Loucy (cell line): ENCODE measurements around the gene PPME1.
"Not testable (repeated sequence)": the region's sequence is repeated elsewhere in the genome, so short reads cannot be mapped to it uniquely, and the experiment has no call there.

Experiments used
- H2AFZ ChIP-seq: fragments of 200-600 bp; sonication (generic); 2 replicates; pipeline ENCODE4 v1.6.0; 2016; ENCODE audit warnings: antibody characterized with exemption, mild to moderate bottlenecking, low read length, moderate library complexity
- H3F3A ChIP-seq: fragments of 200-600 bp; 2 replicates; pipeline ENCODE4 v1.6.0; 2016; ENCODE audit warnings: antibody characterized with exemption, low read depth, mild to moderate bottlenecking
- H3K27me3 ChIP-seq: fragments of 200-600 bp; sonication (generic); 2 replicates; pipeline ENCODE4 v1.6.1; 2014; ENCODE audit warnings: low read length, mild to moderate bottlenecking; ENCODE audit not compliant: insufficient read depth, poor library complexity, severe bottlenecking
- H3K36me3 ChIP-seq: fragments of 200-600 bp; sonication (generic); 2 replicates; pipeline ENCODE4 v1.6.1; 2016; ENCODE audit warnings: low read length; ENCODE audit not compliant: insufficient read depth
- H3K4me1 ChIP-seq: fragments of 200-600 bp; sonication (generic); 2 replicates; pipeline ENCODE4 v1.5.1; 2014; ENCODE audit warnings: low read length, mild to moderate bottlenecking; ENCODE audit not compliant: insufficient read depth, poor library complexity, severe bottlenecking
- H3K4me2 ChIP-seq: fragments of 200-600 bp; sonication (generic); 2 replicates; pipeline ENCODE4 v1.6.0; 2014; ENCODE audit warnings: antibody characterized with exemption, low read length, low read depth, mild to moderate bottlenecking; ENCODE audit not compliant: poor library complexity, severe bottlenecking
- H3K4me3 ChIP-seq: fragments of 200-600 bp; sonication (generic); 2 replicates; pipeline ENCODE4 v1.5.1; 2014; ENCODE audit warnings: low read length, mild to moderate bottlenecking, mixed read lengths; ENCODE audit not compliant: poor library complexity, severe bottlenecking
- H3K79me2 ChIP-seq: fragments of 200-600 bp; sonication (generic); 2 replicates; pipeline ENCODE4 v1.6.1; 2014; ENCODE audit warnings: low read length; ENCODE audit not compliant: insufficient read depth
- H3K9ac ChIP-seq: fragments of 200-600 bp; sonication (generic); 2 replicates; pipeline ENCODE4 v1.6.0; 2014; ENCODE audit warnings: mild to moderate bottlenecking, low read depth, low read length, moderate library complexity; ENCODE audit not compliant: poor library complexity, severe bottlenecking
- H3K9me2 ChIP-seq: fragments of 200-600 bp; sonication (generic); replicated peaks from 2 replicates; pipeline ENCODE4 v1.6.1; 2016; ENCODE audit warnings: low read depth, low read length, mixed read lengths
- H3K9me3 ChIP-seq: fragments of 200-600 bp; sonication (generic); 2 replicates; pipeline ENCODE4 v1.6.1; 2014; ENCODE audit warnings: mild to moderate bottlenecking, antibody characterized with exemption, low read length, low read depth; ENCODE audit not compliant: insufficient read depth
- H4K20me1 ChIP-seq: fragments of 200-600 bp; sonication (generic); 2 replicates; pipeline ENCODE4 v1.6.0; 2014; ENCODE audit warnings: antibody characterized with exemption, low read length, mild to moderate bottlenecking; ENCODE audit not compliant: insufficient read depth, poor library complexity, severe bottlenecking
- EZH2phosphoT487 ChIP-seq: fragments of 200-600 bp; IDR thresholded peaks from 2 replicates; pipeline ENCODE4 v1.6.1; 2018; ENCODE audit warnings: antibody characterized with exemption, mild to moderate bottlenecking, moderate library complexity, borderline replicate concordance
- TF ChIP-seq, protein P1 (sequence below): fragments of 200-600 bp; sonication (generic); conservative IDR thresholded peaks from 2 replicates; pipeline ENCODE4 v1.5.1; 2014; ENCODE audit warnings: mild to moderate bottlenecking, antibody characterized with exemption, low read length

Gene PPME1, protein sequence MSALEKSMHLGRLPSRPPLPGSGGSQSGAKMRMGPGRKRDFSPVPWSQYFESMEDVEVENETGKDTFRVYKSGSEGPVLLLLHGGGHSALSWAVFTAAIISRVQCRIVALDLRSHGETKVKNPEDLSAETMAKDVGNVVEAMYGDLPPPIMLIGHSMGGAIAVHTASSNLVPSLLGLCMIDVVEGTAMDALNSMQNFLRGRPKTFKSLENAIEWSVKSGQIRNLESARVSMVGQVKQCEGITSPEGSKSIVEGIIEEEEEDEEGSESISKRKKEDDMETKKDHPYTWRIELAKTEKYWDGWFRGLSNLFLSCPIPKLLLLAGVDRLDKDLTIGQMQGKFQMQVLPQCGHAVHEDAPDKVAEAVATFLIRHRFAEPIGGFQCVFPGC

DNA sequence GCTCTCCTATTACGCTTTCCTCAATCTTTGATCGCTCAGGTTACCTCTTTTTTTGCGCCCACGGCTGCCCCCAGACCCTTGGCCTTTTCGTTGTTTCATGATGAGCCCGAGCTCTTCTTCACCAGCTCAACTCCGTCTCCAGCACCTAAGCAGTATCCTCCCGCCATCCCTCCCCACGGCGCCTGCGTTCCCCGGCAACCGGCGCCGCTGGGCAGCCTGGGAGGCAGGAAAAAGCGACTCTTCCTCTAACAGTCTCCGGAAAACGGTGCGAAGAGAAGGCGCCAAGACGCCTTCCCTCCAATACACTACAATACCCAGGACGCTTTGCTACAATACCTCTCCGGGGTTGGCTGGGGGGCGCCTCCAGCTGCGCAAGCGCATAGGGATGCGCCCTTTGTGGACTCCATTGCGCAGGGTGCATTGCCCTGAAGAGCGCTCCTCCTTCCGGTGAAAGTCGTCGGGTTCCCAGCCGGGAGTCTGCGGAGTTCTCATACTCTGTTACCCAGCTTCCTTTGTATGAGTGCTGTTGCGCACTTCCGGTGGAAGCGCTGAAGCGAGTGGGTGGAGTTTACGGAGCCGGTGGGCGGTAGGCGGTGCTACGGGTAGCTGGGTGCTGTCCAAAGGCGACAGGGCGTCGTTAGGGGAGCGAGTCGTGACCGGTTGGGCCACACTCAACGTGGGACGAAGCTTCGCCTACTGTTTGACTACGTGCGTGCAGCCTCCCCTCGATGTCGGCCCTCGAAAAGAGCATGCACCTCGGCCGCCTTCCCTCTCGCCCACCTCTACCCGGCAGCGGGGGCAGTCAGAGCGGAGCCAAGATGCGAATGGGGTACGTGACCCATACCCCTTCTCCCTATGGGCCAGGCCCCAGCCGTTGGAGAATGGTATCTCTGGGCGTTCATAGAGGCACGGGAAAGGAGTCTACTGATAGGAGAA, at the start of gene PPME1, which contains the start of gene C2CD3:
TSS of gene PPME1 (plus strand) at position 596 of the 936 bp plus-strand sequence. CDS start at position 729, 133 bp downstream.
TSS of gene C2CD3 (minus strand) at position 309 of the 936 bp plus-strand sequence. CDS start at position 99, 210 bp downstream.
- Histone ChIP-seq H4K20me1 (peaks cover 17% of the 10 kb centered on the region), H3K4me2 (peak within 1 kb of the TSS; percentile 96), H3K4me1 (peaks cover 65% of the 10 kb centered on the region), H2AFZ (peak within 1 kb of the TSS; percentile 90), H3K4me3 (peak within 1 kb of the TSS; percentile 90), H3K79me2 (peaks cover 87% of the 10 kb centered on the region), H3F3A (no peaks in the 10 kb centered on the region), H3K9ac (peak within 1 kb of the TSS; percentile 87), H3K9me3 (no peaks in the 10 kb centered on the region), H3K36me3 (0 out of 2 replicates have a peak, but pooled peaks cover 6% of the 10 kb centered on the region), H3K9me2 (no peaks in the 10 kb centered on the region), H3K27me3 (no peaks in the 10 kb centered on the region)
- TF ChIP-seq EZH2phosphoT487 = no peak
- TF ChIP-seq, protein P1, sequence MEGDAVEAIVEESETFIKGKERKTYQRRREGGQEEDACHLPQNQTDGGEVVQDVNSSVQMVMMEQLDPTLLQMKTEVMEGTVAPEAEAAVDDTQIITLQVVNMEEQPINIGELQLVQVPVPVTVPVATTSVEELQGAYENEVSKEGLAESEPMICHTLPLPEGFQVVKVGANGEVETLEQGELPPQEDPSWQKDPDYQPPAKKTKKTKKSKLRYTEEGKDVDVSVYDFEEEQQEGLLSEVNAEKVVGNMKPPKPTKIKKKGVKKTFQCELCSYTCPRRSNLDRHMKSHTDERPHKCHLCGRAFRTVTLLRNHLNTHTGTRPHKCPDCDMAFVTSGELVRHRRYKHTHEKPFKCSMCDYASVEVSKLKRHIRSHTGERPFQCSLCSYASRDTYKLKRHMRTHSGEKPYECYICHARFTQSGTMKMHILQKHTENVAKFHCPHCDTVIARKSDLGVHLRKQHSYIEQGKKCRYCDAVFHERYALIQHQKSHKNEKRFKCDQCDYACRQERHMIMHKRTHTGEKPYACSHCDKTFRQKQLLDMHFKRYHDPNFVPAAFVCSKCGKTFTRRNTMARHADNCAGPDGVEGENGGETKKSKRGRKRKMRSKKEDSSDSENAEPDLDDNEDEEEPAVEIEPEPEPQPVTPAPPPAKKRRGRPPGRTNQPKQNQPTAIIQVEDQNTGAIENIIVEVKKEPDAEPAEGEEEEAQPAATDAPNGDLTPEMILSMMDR = no peak

DNA sequence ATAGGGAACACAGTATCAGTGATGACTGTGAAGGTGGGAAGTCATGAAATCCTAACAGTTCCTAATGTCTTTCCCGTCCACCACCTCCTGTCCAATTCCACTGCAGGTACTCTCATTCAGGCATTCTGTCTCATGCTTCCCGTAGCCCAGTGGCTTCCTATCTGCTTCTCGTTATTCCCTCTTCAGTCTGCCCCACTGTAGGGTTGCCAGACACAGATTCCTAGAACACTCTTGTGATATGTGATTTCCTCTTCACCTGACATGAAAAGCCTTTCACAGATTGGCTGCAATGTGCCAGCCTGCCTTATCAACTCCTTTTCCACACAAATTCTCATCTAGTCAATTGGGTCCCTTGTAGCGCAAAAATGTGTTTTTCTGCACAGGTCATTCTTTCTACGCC, 49.3 kb upstream of the PPME1 start:
- H2AFZ ChIP-seq = no peak overlapping the region
- no peak overlapping the region for H3K4me3 ChIP-seq
- H3K79me2 ChIP-seq = no peaks in the 10 kb centered on the region
- H3K9me3 ChIP-seq = no peaks in the 10 kb centered on the region
- no peak overlapping the region for H3K9ac ChIP-seq
- H3K27me3 ChIP-seq = no peaks in the 10 kb centered on the region
- H3F3A ChIP-seq = no peaks in the 10 kb centered on the region
- no peaks in the 10 kb centered on the region for H4K20me1 ChIP-seq
- H3K4me1 ChIP-seq = no peaks in the 10 kb centered on the region
- H3K36me3 ChIP-seq = no peaks in the 10 kb centered on the region
- no peak for TF ChIP-seq EZH2phosphoT487
- TF ChIP-seq, protein P1 = no peak
- H3K4me2 ChIP-seq = no peak overlapping the region
- H3K9me2 ChIP-seq = no peaks in the 10 kb centered on the region

DNA sequence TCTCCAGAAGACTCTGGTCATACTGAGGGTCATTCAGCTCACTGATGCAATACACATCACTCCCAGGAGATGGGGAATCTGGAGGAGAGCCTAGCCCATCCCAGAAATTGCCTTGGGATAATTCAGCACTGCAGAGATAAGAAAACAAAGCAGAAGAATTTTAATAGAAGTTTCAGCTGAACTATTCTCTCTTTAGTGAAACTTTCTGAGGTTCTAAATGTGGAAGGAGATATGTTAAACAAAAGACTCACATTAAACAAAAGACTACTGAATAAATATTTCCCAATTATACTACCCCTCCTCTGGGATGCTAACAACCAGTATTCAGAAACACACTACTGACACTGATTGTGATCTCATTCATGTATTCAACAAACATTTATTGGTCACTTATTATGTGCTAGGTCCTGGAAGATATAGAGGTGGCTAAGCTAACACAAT, 48.1 kb upstream of the PPME1 start:
- Histone ChIP-seq H3K9me2 (no peaks in the 10 kb centered on the region), H3K79me2 (no peaks in the 10 kb centered on the region), H4K20me1 (no peaks in the 10 kb centered on the region), H3F3A (no peaks in the 10 kb centered on the region), H3K4me1 (no peaks in the 10 kb centered on the region), H3K9ac (no peak overlapping the region), H2AFZ (no peak overlapping the region), H3K4me2 (no peak overlapping the region), H3K4me3 (no peak overlapping the region), H3K36me3 (no peaks in the 10 kb centered on the region), H3K9me3 (no peaks in the 10 kb centered on the region), H3K27me3 (no peaks in the 10 kb centered on the region)
- no peak for TF ChIP-seq EZH2phosphoT487
- TF ChIP-seq, protein P1 = no peak

DNA sequence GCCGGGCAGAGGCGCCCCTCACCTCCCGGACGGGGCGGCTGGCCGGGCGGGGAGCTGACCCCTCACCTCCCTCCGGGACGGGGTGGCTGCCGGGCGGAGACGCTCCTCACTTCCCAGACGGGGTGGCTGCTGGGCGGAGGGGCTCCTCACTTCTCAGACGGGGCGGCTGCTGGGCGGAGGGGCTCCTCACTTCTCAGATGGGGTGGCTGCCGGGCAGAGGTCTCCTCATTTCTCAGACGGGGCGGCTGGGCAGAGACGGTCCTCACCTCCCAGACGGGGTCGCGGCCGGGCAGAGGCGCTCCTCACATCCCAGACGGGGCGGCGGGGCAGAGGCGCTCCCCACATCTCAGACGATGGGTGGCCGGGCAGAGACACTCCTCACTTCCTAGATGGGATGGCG, 42.0 kb upstream of the PPME1 start:
- not testable (repeated sequence) for H3K9me3 ChIP-seq, H3F3A ChIP-seq, H4K20me1 ChIP-seq, H3K79me2 ChIP-seq, H3K4me2 ChIP-seq, H3K27me3 ChIP-seq, H3K9ac ChIP-seq, H2AFZ ChIP-seq, H3K4me1 ChIP-seq, H3K9me2 ChIP-seq, H3K4me3 ChIP-seq
- H3K36me3 ChIP-seq = peaks cover 21% of the 10 kb centered on the region; the same call in 1 of the 2 replicates
